Large intestine (tissue), 3 donors: ENCODE data around the gene SLC41A3. TPM values are rescaled to one million over a fixed set of nuclear protein-coding genes. Genes with fewer than 3 reads are reported as not detected.

ENCODE experiments used
- DNase-seq, 2 donors: peaks; one replicate each; pipeline versions ENCODE4 v3.0.0 to v3.0.0-alpha.2; 2013
- H3K27ac ChIP-seq: one replicate; pipeline ENCODE4 v1.5.1; 2013; ENCODE audit warnings: low read length
- H3K27me3 ChIP-seq: 2 replicates; pipeline ENCODE4 v1.6.1; 2013; ENCODE audit warnings: low read length; ENCODE audit not compliant: control insufficient read depth, insufficient read depth
- H3K36me3 ChIP-seq: 2 replicates; pipeline ENCODE4 v1.6.1; 2013; ENCODE audit warnings: low read length; ENCODE audit not compliant: control insufficient read depth, insufficient read depth
- H3K4me1 ChIP-seq: one replicate; pipeline ENCODE4 v1.6.1; 2013; ENCODE audit warnings: low read length; ENCODE audit not compliant: control insufficient read depth, insufficient read depth
- H3K4me3 ChIP-seq: one replicate; pipeline ENCODE4 v1.5.1; 2013; ENCODE audit warnings: low read length
- H3K9me3 ChIP-seq: one replicate; pipeline ENCODE4 v1.6.1; 2013; ENCODE audit warnings: mild to moderate bottlenecking, low read depth, low read length, moderate library complexity; ENCODE audit not compliant: control insufficient read depth
- WGBS: methylation state at CpG from one replicate; pipeline ENCODE4 v1.1.5; 2013; ENCODE audit warnings: low lambda C conversion rate; ENCODE audit not compliant: insufficient coverage; 5-methylcytosine and 5-hydroxymethylcytosine counted together
- polyA plus RNA-seq: library from polyadenylated mRNA; unstranded; fragments of 120-200 nt; gene quantifications from one replicate; pipeline ENCODE4 v1.2.1, GENCODE V29; 2013

Gene SLC41A3
- polyA plus RNA-seq, 1 donor: 32.8 TPM

DNA sequence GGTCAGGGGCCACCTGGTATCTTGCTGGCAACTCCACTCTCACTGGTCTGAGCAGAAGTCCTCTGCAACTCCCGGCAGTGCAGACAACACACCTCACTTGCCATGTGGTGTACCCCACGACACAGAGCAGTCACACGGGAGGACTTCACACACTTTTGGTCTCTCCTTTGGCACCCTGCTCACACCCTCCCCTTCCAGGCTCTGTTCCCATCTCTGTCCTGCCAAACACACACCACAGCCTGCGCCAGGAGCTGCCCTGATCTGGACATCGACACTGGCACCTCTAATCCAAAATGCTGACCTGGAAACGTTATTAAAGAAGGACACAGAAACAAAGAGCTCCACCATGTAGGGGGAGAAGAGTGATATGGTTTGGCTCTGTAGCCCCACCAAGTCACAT is 57.2 kb downstream of the SLC41A3 start:
- no CpG with 5 or more reads among the region's 6 CpGs for WGBS
- Histone ChIP-seq H3K9me3 (peaks cover 10% of the 10 kb centered on the region), H3K36me3 (peaks cover 19% of the 10 kb centered on the region), H3K27me3 (no peaks in the 10 kb centered on the region), H3K4me3 (no peak overlapping the region), H3K27ac (no peak overlapping the region), H3K4me1 (no peaks in the 10 kb centered on the region)
- no peak for DNase-seq

GRCh38 chr3:126026277-126026751 is 57.6 kb downstream of the SLC41A3 start:
- no peak for DNase-seq

DNA sequence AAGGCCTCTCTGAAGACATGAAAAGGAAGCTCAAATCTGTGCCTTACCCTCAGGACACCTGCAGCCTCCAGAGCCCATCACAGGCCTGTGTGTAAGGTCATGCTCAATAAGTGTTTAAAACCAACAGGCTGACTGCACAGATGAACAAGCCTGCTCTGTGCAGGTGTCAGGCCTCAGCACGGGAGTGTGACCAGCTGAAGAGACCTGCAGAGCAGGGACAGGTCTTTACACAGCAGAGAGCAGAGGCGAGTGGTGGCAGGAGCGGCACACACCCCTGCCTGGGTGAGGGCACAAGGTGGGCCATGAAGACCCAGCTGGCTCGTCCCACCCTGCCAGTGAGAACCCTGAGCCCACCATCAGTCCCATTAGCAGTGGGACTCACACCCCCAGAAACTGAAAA is 58.1 kb downstream of the SLC41A3 start:
- no peak overlapping the region for H3K27ac ChIP-seq
- peaks cover 19% of the 10 kb centered on the region for H3K36me3 ChIP-seq
- H3K4me1 ChIP-seq: no peaks in the 10 kb centered on the region
- H3K27me3 ChIP-seq: no peaks in the 10 kb centered on the region
- no CpG with 5 or more reads among the region's 4 CpGs for WGBS
- no peak for DNase-seq
- no peak overlapping the region for H3K4me3 ChIP-seq
- H3K9me3 ChIP-seq: peaks cover 10% of the 10 kb centered on the region

More at GRCh38 chr3:126026277-126026751, 57.6 kb downstream of the SLC41A3 start:
- Histone ChIP-seq H3K4me3 (no peak overlapping the region), H3K4me1 (no peaks in the 10 kb centered on the region), H3K9me3 (peaks cover 10% of the 10 kb centered on the region), H3K36me3 (peaks cover 19% of the 10 kb centered on the region), H3K27me3 (no peaks in the 10 kb centered on the region), H3K27ac (no peak overlapping the region)
- WGBS: no CpG with 5 or more reads among the region's 11 CpGs

DNA sequence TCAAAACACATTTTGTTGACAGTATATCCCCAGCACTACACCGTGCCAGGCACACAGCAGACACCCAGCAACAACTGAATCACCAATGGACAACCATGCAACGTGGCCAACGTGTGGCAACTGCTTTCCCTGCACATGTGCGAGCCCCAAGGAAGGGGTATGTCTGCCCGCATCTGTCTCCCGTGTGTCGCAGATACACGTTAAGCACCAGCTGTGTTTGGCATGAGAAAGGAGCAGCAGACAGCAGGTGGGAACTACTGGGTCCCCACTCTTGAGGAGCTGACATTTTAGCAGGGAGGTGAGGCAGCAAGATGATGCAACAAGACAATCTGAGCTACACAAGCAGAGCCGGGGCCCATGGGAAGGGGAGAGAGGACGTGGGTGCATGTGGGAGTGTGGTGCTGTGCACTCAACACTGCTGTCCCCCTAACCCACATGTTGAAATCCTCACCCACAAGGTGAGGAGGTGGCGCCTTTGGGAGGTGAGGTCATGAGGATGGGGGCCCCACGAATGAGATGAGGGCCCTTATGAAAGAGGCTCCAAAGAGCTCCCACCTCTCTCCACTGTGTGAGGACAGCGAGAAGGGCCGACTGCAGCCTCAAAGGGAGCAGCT is 58.7 kb downstream of the SLC41A3 start:
- Histone ChIP-seq H3K27me3 (no peaks in the 10 kb centered on the region), H3K9me3 (peaks cover 10% of the 10 kb centered on the region), H3K4me1 (no peaks in the 10 kb centered on the region), H3K4me3 (no peak overlapping the region), H3K36me3 (peaks cover 19% of the 10 kb centered on the region), H3K27ac (no peak overlapping the region)
- WGBS: no CpG with 5 or more reads among the region's 14 CpGs
- no peak for DNase-seq

DNA sequence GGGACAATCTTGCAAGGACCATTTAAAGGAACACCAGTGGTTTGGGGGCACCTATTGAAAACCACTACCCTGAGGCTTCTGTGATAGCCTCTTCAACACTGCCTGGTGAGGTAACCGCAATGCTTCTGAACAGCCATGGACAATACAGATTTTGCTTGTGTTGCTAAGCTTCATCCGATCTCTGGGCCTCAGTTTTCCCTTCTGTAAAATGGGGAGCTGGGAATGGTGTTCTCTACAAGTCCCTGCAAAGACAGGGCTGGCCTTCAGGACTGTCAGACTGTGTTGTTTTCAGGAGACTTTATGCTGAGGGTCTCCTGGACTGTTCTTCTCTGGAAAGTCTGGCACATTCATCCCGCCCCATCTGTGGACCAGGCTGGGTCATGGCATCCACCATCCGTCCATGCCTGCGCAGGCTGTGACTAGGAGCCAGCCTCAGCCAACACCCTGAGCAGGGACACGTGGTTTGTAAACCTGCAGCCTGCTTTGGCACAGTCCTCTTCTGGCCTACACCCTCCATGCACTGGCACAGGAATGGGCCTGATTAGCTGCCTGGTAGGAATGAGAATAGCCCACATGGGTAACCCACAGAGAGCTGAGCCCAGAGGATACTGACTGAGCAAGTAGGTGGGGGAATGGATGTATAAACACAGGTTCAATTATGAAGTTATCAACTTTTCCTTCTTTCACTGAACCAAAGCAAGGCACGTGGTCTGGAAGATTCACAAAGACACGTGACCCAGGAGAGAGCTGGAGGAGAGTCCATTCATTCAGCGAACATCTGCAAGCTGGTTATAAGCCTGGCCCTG is 59.7 kb downstream of the SLC41A3 start:
- no CpG with 5 or more reads among the region's 9 CpGs for WGBS
- H3K36me3 ChIP-seq: peaks cover 19% of the 10 kb centered on the region
- no peaks in the 10 kb centered on the region for H3K4me1 ChIP-seq
- H3K27me3 ChIP-seq: no peaks in the 10 kb centered on the region
- no peak overlapping the region for H3K27ac ChIP-seq
- peaks cover 10% of the 10 kb centered on the region for H3K9me3 ChIP-seq
- H3K4me3 ChIP-seq: no peak overlapping the region
- DNase-seq: no peak

DNA sequence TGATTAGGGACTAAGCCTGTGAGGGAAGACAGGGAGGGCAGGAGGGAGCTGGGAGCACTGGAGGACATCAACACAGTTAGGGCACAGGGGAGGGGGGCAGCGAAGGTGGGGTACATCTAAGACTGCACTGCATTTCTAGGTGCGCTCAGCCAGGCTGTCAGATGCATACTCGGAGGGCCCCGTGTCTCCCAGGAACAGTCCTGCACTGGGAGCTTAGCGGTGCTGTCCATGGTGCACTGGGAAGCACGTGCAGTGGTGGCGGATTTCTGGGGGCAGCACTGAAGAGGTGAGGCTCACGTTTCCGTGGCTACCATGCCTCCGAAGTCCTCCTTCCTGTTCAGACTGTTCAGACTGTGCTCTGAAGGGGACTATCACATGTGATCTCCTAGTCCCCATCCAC is 60.5 kb downstream of the SLC41A3 start:
- no peak for DNase-seq
- H3K9me3 ChIP-seq: peaks cover 7% of the 10 kb centered on the region
- H3K27me3 ChIP-seq: no peaks in the 10 kb centered on the region
- no peak overlapping the region for H3K4me3 ChIP-seq
- no peaks in the 10 kb centered on the region for H3K4me1 ChIP-seq
- no CpG with 5 or more reads among the region's 10 CpGs for WGBS
- no peak overlapping the region for H3K27ac ChIP-seq
- peaks cover 19% of the 10 kb centered on the region for H3K36me3 ChIP-seq

DNA sequence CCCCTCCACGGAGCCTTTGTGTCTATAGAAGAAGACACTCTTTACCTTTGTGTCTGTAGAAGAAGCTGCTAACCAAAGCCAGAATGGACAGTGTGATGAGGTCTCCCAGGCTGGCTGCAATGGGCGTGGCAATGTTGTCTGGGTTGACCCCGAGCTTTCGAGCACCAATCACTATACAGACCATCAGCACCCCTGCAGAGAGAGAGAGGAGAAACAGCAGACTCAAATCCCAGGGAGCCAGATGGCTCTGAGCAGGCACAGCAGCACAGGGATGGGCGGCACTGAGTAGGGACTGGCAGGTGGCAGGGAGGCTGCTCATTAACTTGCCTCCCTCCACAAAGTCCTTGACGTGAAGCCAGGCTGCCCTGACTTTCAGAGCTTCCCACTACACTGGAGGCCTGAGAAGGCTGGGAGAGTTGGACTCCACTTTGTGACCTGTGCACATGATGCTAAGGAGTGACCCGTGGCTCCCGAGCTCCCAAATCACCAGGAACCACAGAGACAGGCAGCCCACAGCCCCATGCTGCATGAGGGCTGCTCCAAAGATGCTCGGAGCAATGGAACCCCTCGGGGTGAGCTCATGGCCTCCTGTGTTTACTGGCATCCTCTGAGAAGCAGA is 61.1 kb downstream of the SLC41A3 start:
- no peaks in the 10 kb centered on the region for H3K27me3 ChIP-seq
- H3K27ac ChIP-seq: no peak overlapping the region
- DNase-seq: no peak
- no peaks in the 10 kb centered on the region for H3K4me1 ChIP-seq
- H3K36me3 ChIP-seq: peaks cover 19% of the 10 kb centered on the region
- H3K4me3 ChIP-seq: no peak overlapping the region
- WGBS: no CpG with 5 or more reads among the region's 10 CpGs
- peaks cover 2% of the 10 kb centered on the region for H3K9me3 ChIP-seq

GRCh38 chr3:126021702-126022101 is 62.2 kb downstream of the SLC41A3 start:
- H3K27ac ChIP-seq: no peak overlapping the region
- no CpG with 5 or more reads among the region's 1 CpG for WGBS
- H3K9me3 ChIP-seq: no peaks in the 10 kb centered on the region
- DNase-seq: no peak
- H3K4me3 ChIP-seq: no peak overlapping the region
- H3K36me3 ChIP-seq: peaks cover 19% of the 10 kb centered on the region
- H3K27me3 ChIP-seq: no peaks in the 10 kb centered on the region
- no peaks in the 10 kb centered on the region for H3K4me1 ChIP-seq

DNA sequence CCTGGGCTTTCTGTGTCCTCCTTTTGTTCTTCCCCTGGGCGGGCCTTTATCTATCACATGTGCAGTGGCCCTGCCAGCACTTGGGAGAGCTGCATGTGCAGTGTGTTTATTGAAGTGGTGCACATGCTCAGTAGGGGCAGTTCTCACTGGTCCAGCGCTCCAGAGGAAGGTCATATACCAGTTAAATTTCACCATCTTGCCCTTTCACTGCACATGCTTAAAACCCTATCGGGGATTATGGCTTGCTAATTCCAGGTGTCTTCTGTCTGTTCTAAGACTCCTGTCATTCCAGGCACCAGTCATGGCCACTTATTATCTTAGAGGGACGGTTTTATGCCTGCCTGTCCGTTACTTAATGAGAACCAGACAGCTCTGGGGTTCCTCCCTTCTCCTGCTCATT is 62.7 kb downstream of the SLC41A3 start:
- no peak for DNase-seq
- peaks cover 21% of the 10 kb centered on the region for H3K36me3 ChIP-seq
- H3K9me3 ChIP-seq: no peaks in the 10 kb centered on the region
- no peak overlapping the region for H3K4me3 ChIP-seq
- WGBS: no CpG with 5 or more reads among the region's 5 CpGs
- no peaks in the 10 kb centered on the region for H3K4me1 ChIP-seq
- H3K27me3 ChIP-seq: no peaks in the 10 kb centered on the region
- no peak overlapping the region for H3K27ac ChIP-seq

DNA sequence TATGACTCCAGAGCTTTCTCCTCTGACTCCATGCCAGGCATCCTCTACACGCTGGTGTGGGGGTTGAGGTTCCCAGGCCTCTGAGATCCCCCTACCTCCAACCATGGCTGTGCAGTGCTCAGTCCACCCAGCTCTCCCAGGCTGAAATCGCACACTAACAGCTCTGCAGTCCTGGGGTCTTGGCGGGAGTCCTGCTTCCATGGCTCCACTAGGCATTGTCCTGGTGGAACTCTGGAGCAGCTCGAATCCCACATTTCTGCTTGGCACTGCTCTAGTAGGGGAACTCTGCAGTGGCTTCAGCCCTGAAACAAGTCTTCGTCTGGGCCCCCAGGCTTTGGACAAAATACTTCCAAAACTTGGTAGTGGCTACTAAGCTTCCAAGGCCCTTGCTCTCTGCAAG is 64.2 kb downstream of the SLC41A3 start:
- Histone ChIP-seq H3K36me3 (peaks cover 23% of the 10 kb centered on the region), H3K4me1 (no peaks in the 10 kb centered on the region), H3K27me3 (no peaks in the 10 kb centered on the region), H3K4me3 (no peak overlapping the region), H3K9me3 (no peaks in the 10 kb centered on the region), H3K27ac (no peak overlapping the region)
- WGBS: no CpG with 5 or more reads among the region's 5 CpGs
- DNase-seq: no peak
